ENCODE results near the gene HS6ST1. TPM values are rescaled to one million over a fixed set of nuclear protein-coding genes. Genes with fewer than 3 reads are reported as not detected.

Gene HS6ST1
- total RNA-seq: 15.6 and 20.5 TPM in 2 replicates

GRCh38 chr2:128318776-128319464, at the start of gene HS6ST1:
Gene HS6ST1, minus strand, starts transcription at chr2:128318868. Its CDS starts 305 bp downstream, at chr2:128318563.

Small RNAs within 50 kb of the gene (small RNA-seq; reads per million reads assigned to genes)
- gene RF00019: not detected

Other genes starting within 250 kb of the HS6ST1 start
- 120 and 124 TPM in 2 replicates for gene UGGT1, start 227.7 kb downstream of the HS6ST1 start, total RNA-seq

All from thoracic aorta endothelial cell (primary cell).